Measurements from ENCODE around the gene SYNGR3. TPM values are rescaled to one million over a fixed set of nuclear protein-coding genes. Genes with fewer than 3 reads are reported as not detected.

The SYNGR3 gene
- total and polyA plus RNA-seq, 2 of the 13 experiments (the other 11 are each of a cell fraction or from before 2014, with no cell fraction given), result 0.97 to 5.7 TPM

DNA sequence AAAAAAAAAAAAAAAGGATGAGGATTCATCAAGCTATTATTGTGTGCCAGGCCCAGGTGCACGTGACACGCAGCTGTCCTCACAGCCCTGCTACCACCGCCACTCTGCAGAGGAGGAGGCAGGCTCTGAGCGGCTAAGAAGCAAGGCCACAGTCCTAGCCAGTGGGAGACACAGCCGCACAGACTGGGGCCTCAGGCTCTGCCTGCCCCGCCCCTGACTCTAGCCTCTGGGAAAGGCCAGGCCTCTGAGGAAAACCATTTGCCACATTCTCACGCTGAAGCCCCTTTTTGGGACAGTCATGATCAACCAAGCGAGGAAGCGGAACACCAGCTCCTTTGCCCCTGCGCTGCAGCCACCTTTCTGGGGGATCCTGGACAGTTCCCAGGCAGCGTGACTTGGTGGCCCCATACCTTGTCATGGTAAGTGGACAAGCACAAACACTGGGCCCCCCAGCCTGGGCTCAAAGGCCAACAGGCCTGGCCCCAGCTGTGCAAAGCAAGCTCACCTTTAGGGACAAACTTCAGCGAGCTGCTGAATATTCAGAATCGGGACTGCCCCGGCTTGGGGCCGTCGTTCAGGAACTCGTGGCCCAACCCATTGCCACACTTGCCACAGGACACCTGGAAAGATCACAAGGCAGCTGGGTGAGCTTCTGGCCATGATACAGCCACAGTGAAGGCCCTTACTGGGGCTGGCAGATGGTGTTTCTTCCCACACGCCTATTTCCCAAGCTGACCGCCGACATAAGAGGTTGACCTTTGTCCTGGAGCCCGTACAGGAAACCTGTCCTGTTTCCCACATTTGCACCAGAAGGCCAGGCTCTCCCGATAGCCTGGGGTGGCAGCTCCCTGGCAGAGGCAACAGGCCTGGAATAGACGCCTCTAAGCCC, 49.3 kb upstream of the SYNGR3 start (continued):
- TF ChIP-seq, protein P1, sequence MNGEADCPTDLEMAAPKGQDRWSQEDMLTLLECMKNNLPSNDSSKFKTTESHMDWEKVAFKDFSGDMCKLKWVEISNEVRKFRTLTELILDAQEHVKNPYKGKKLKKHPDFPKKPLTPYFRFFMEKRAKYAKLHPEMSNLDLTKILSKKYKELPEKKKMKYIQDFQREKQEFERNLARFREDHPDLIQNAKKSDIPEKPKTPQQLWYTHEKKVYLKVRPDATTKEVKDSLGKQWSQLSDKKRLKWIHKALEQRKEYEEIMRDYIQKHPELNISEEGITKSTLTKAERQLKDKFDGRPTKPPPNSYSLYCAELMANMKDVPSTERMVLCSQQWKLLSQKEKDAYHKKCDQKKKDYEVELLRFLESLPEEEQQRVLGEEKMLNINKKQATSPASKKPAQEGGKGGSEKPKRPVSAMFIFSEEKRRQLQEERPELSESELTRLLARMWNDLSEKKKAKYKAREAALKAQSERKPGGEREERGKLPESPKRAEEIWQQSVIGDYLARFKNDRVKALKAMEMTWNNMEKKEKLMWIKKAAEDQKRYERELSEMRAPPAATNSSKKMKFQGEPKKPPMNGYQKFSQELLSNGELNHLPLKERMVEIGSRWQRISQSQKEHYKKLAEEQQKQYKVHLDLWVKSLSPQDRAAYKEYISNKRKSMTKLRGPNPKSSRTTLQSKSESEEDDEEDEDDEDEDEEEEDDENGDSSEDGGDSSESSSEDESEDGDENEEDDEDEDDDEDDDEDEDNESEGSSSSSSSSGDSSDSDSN (CRISPR knock-in tag; IDR thresholded peaks at IDR 0.05), result peak; percentile 63
- TF ChIP-seq, protein P2, sequence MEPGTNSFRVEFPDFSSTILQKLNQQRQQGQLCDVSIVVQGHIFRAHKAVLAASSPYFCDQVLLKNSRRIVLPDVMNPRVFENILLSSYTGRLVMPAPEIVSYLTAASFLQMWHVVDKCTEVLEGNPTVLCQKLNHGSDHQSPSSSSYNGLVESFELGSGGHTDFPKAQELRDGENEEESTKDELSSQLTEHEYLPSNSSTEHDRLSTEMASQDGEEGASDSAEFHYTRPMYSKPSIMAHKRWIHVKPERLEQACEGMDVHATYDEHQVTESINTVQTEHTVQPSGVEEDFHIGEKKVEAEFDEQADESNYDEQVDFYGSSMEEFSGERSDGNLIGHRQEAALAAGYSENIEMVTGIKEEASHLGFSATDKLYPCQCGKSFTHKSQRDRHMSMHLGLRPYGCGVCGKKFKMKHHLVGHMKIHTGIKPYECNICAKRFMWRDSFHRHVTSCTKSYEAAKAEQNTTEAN (CRISPR knock-in tag; conservative IDR thresholded peaks at IDR 0.05), result peak; percentile 92
- TF ChIP-seq, protein P3, sequence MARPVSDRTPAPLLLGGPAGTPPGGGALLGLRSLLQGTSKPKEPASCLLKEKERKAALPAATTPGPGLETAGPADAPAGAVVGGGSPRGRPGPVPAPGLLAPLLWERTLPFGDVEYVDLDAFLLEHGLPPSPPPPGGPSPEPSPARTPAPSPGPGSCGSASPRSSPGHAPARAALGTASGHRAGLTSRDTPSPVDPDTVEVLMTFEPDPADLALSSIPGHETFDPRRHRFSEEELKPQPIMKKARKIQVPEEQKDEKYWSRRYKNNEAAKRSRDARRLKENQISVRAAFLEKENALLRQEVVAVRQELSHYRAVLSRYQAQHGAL (CRISPR knock-in tag; IDR thresholded peaks at IDR 0.05; ENCODE audit: not compliant biosample characterization), result peak; percentile 11
- no peak for TF ChIP-seq FOXK2 (IDR thresholded peaks at IDR 0.05)
- no peak for TF ChIP-seq YY1 (IDR thresholded peaks at IDR 0.05; ENCODE audit: insufficient read depth, insufficient replicate concordance, low read depth, low read length)
- TF ChIP-seq, protein P4, sequence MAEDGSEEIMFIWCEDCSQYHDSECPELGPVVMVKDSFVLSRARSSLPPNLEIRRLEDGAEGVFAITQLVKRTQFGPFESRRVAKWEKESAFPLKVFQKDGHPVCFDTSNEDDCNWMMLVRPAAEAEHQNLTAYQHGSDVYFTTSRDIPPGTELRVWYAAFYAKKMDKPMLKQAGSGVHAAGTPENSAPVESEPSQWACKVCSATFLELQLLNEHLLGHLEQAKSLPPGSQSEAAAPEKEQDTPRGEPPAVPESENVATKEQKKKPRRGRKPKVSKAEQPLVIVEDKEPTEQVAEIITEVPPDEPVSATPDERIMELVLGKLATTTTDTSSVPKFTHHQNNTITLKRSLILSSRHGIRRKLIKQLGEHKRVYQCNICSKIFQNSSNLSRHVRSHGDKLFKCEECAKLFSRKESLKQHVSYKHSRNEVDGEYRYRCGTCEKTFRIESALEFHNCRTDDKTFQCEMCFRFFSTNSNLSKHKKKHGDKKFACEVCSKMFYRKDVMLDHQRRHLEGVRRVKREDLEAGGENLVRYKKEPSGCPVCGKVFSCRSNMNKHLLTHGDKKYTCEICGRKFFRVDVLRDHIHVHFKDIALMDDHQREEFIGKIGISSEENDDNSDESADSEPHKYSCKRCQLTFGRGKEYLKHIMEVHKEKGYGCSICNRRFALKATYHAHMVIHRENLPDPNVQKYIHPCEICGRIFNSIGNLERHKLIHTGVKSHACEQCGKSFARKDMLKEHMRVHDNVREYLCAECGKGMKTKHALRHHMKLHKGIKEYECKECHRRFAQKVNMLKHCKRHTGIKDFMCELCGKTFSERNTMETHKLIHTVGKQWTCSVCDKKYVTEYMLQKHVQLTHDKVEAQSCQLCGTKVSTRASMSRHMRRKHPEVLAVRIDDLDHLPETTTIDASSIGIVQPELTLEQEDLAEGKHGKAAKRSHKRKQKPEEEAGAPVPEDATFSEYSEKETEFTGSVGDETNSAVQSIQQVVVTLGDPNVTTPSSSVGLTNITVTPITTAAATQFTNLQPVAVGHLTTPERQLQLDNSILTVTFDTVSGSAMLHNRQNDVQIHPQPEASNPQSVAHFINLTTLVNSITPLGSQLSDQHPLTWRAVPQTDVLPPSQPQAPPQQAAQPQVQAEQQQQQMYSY (CRISPR knock-in tag; IDR thresholded peaks at IDR 0.05), result no peak
- TF ChIP-seq, protein P5, sequence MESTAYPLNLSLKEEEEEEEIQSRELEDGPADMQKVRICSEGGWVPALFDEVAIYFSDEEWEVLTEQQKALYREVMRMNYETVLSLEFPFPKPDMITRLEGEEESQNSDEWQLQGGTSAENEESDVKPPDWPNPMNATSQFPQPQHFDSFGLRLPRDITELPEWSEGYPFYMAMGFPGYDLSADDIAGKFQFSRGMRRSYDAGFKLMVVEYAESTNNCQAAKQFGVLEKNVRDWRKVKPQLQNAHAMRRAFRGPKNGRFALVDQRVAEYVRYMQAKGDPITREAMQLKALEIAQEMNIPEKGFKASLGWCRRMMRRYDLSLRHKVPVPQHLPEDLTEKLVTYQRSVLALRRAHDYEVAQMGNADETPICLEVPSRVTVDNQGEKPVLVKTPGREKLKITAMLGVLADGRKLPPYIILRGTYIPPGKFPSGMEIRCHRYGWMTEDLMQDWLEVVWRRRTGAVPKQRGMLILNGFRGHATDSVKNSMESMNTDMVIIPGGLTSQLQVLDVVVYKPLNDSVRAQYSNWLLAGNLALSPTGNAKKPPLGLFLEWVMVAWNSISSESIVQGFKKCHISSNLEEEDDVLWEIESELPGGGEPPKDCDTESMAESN (CRISPR knock-in tag; conservative IDR thresholded peaks at IDR 0.05), result peak; percentile 72; the same call in 1 of the 2 replicates
- TF ChIP-seq ZNF777 (CRISPR knock-in tag; IDR thresholded peaks at IDR 0.05), result no peak; the same call in 1 of the 2 replicates
- TF ChIP-seq ESRRA (CRISPR knock-in tag; IDR thresholded peaks at IDR 0.05; ENCODE audit: low read depth), result 0 out of 2 replicates have a peak, but pooled peaks have one; percentile 56
- TF ChIP-seq PITX1 (CRISPR knock-in tag; IDR thresholded peaks at IDR 0.05), result no peak; the same call in 1 of the 2 replicates
- TF ChIP-seq ETV6 (CRISPR knock-in tag; conservative IDR thresholded peaks at IDR 0.05), result 0 out of 2 replicates have a peak, but pooled peaks have one; percentile 31
- no peak; the same call in none of the 2 replicates for TF ChIP-seq ZC3H13 (CRISPR knock-in tag; IDR thresholded peaks at IDR 0.05)
- TF ChIP-seq ZNF501 (CRISPR knock-in tag; IDR thresholded peaks at IDR 0.05), result peak; percentile 83
- TF ChIP-seq, protein P6, sequence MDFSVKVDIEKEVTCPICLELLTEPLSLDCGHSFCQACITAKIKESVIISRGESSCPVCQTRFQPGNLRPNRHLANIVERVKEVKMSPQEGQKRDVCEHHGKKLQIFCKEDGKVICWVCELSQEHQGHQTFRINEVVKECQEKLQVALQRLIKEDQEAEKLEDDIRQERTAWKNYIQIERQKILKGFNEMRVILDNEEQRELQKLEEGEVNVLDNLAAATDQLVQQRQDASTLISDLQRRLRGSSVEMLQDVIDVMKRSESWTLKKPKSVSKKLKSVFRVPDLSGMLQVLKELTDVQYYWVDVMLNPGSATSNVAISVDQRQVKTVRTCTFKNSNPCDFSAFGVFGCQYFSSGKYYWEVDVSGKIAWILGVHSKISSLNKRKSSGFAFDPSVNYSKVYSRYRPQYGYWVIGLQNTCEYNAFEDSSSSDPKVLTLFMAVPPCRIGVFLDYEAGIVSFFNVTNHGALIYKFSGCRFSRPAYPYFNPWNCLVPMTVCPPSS (IDR thresholded peaks at IDR 0.05), result no peak
- TF ChIP-seq ZNF224 (CRISPR knock-in tag; IDR thresholded peaks at IDR 0.05), result no peak
- TF ChIP-seq MIER2 (CRISPR knock-in tag; IDR thresholded peaks at IDR 0.05), result peak; percentile 36; the same call in 1 of the 2 replicates

Measured in HepG2 (cell line).